NT2/D1 (cell line): ENCODE data around the gene ATP8B4.
"Not testable (repeated sequence)": the region's sequence is repeated elsewhere in the genome, so short reads cannot be mapped to it uniquely, and the experiment has no call there.

Source experiments
- DNase-seq: peaks from one replicate; pipeline ENCODE4 v3.0.0-alpha.2; 2011; ENCODE audit warnings: low read depth, low spot score
- H3K27me3 ChIP-seq: 2 replicates; pipeline ENCODE4 v1.6.0; 2011; ENCODE audit warnings: mild to moderate bottlenecking; ENCODE audit not compliant: insufficient read length, insufficient read depth
- H3K36me3 ChIP-seq: 2 replicates; pipeline ENCODE4 v1.6.1; 2011; ENCODE audit warnings: mild to moderate bottlenecking, low read length, mixed read lengths; ENCODE audit not compliant: insufficient read depth, insufficient read length
- H3K4me1 ChIP-seq: 2 replicates; pipeline ENCODE4 v1.5.1; 2011; ENCODE audit not compliant: insufficient read depth, insufficient read length
- H3K4me3 ChIP-seq: 2 replicates; pipeline ENCODE4 v1.5.1; 2011; ENCODE audit warnings: low read depth; ENCODE audit not compliant: insufficient read length
- H3K9ac ChIP-seq: 2 replicates; pipeline ENCODE4 v1.6.0; 2011; ENCODE audit warnings: low read depth; ENCODE audit not compliant: insufficient read length
- H3K9me3 ChIP-seq: 2 replicates; pipeline ENCODE4 v1.5.1; 2011; ENCODE audit warnings: mild to moderate bottlenecking, low read length; ENCODE audit not compliant: insufficient read depth
- SUZ12 ChIP-seq: IDR thresholded peaks from 2 replicates; pipeline ENCODE4 v1.6.1; 2011; ENCODE audit not compliant: insufficient read length, insufficient read depth; ENCODE audit errors: extremely low read depth
- YY1 ChIP-seq: IDR thresholded peaks from 2 replicates; pipeline ENCODE4 v1.6.1; 2011; ENCODE audit not compliant: insufficient read length, insufficient read depth
- ZNF274 ChIP-seq: IDR thresholded peaks from 2 replicates; pipeline ENCODE4 v1.6.1; 2011; ENCODE audit warnings: mild to moderate bottlenecking, low read depth, low read length

The ATP8B4 gene

DNA sequence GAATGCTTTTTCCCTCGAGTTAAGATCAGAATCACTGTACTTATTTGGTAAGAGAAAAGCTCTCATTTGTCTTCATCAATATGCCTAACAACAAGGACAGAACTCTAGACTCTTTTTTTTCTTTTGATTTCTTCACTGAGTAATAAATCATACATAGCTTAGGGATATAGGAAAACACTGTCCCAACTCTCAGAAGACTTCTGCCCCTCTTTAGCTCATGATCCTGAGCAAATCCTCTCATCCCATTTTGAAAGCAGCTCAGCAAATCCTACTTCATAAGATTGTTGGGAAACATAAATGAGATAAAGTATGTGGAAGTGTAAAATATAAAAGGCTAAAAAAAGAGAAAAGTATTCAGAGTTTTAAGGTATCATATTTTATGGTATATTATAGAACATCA, 141.7 kb downstream of the ATP8B4 start:
- Histone ChIP-seq H3K4me1 (no peaks in the 10 kb centered on the region), H3K9me3 (no peaks in the 10 kb centered on the region), H3K4me3 (no peak overlapping the region), H3K27me3 (no peaks in the 10 kb centered on the region), H3K36me3 (no peaks in the 10 kb centered on the region), H3K9ac (no peak overlapping the region)
- TF ChIP-seq YY1 (no peak), SUZ12 (no peak), ZNF274 (no peak)
- no peak for DNase-seq

DNA sequence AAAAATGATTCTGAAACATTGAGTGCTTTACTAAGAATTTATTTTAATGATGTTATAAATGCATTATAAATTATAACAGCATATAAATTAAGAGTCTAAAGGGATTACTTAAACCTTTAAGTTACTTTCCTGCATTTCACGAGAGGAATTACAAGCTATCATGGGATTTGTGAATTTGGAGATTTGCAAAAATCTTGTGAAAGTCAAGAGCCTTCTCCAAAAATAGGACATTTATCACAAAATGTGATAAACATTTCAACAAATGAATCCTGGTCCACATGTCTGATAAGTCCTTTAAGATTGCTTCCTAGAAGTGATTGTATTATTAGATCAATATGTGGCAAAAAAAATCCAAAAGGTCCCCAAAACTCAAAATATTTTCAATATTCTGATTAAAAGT, 154.5 kb downstream of the ATP8B4 start:
- Histone ChIP-seq H3K9me3 (no peaks in the 10 kb centered on the region; the same call in 1 of the 2 replicates), H3K4me1 (no peaks in the 10 kb centered on the region), H3K36me3 (no peaks in the 10 kb centered on the region), H3K9ac (no peak overlapping the region), H3K4me3 (no peak overlapping the region), H3K27me3 (no peaks in the 10 kb centered on the region)
- DNase-seq: no peak
- no peak for TF ChIP-seq ZNF274
- no peak for TF ChIP-seq YY1
- no peak for TF ChIP-seq SUZ12

DNA sequence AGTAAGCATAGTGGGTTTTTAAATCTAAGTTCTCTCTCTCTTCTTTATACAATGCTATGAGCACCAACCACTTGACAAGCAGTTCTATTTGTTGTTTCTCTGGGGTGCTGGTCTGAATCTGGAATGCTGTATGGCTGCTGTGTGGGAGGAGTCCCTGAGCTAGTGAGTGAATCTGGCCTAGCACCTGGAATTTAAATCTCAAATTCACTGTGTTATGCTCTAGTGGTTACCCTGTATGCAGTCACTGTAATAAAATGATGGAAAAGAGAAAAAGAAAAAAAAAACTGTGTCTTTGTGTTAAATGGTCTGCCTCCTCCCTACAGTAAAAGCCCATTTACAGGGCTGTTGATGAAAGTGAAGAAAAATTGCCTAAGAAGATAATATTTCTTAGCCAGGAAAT, 155.0 kb downstream of the ATP8B4 start:
- TF ChIP-seq YY1: no peak
- TF ChIP-seq SUZ12: no peak
- no peak for TF ChIP-seq ZNF274
- H3K9ac ChIP-seq: no peak overlapping the region
- H3K4me3 ChIP-seq: no peak overlapping the region
- DNase-seq: no peak
- H3K27me3 ChIP-seq: no peaks in the 10 kb centered on the region
- H3K36me3 ChIP-seq: no peaks in the 10 kb centered on the region
- no peaks in the 10 kb centered on the region for H3K4me1 ChIP-seq
- no peaks in the 10 kb centered on the region; the same call in 1 of the 2 replicates for H3K9me3 ChIP-seq

DNA sequence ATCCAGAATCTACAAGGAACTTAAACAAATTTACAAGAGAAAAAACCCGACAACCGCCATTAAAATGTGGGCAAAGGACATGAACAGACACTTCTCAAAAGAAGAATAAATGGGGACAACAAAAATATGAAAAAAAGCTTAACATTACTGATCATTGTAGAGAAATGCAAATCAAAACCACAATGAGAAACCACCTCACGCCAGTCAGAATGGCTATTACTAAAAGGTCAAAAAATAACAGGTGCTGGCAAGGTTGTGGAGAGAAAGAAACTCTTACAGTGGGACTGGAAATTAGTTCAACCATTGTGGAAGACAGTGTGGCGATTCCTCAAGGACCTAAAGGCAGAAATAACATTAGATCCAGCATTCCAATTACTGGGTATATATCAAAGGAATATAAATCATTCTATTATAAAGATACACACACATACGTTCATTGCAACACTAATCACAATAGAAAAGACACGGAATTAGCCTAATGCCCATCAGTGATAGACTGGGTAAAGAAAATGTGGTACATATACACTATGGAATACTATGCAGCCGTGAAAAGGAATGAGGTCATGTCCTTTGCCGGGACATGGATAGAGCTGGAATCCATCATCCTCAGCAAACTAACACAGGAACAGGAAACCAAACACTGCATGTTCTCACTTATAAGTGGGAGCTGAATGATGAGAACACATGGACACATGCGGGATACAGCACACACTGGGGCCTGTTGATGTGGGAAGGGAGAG, 155.8 kb downstream of the ATP8B4 start:
- H3K9ac ChIP-seq, H3K36me3 ChIP-seq, H3K4me3 ChIP-seq, DNase-seq, H3K27me3 ChIP-seq, H3K4me1 ChIP-seq, H3K9me3 ChIP-seq: not testable (repeated sequence)

DNA sequence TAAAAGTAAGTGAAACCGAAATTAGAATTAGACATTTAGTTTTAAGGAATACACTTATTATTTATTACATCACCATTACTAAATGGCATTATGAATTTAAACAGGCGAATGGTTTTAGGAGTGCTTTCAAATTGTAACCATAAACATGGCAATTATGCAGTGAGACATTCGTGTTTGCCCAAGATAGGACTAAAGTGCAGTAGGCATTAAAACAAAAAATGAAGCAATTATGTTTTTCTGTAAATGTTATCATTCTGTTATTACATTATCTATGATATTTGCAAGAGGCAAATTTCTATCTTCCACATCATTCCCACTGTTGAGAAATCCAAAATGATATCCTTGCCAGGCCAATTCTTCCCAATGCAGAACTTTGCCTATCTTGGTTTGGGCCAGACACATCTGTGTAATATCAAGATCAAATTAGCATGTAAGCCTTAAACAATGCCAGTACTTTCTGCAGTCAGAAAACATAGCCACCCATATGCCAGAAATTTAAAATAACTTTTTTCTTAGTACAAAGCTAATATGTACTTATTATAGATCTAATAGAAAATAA, 156.9 kb downstream of the ATP8B4 start:
- no peak overlapping the region for H3K4me3 ChIP-seq
- H3K4me1 ChIP-seq: no peaks in the 10 kb centered on the region
- no peaks in the 10 kb centered on the region for H3K27me3 ChIP-seq
- DNase-seq: no peak
- no peaks in the 10 kb centered on the region; the same call in 1 of the 2 replicates for H3K9me3 ChIP-seq
- TF ChIP-seq ZNF274: no peak
- TF ChIP-seq SUZ12: no peak
- TF ChIP-seq YY1: no peak
- no peaks in the 10 kb centered on the region for H3K36me3 ChIP-seq
- no peak overlapping the region for H3K9ac ChIP-seq

DNA sequence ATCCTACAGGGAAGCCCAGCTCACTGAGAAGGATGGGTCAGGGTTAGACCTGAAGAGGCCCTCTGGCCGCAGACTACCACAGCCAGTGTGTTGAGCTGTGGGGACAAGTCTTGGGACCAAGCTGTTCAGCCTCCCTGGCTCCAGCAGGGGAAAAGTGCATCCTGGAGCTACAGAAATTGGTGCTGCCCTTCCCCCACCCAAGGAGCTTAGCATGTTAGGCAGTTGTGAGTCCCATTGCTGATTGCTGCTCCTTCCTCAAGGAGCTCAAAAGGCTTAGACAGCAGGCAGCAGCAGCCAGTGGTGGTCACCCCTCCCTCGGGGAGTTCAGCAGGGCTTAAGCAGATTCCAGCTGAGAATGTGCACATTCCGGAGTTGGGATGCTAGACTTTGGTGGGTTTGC, 165.6 kb downstream of the ATP8B4 start:
- peak; percentile 5 for DNase-seq

DNA sequence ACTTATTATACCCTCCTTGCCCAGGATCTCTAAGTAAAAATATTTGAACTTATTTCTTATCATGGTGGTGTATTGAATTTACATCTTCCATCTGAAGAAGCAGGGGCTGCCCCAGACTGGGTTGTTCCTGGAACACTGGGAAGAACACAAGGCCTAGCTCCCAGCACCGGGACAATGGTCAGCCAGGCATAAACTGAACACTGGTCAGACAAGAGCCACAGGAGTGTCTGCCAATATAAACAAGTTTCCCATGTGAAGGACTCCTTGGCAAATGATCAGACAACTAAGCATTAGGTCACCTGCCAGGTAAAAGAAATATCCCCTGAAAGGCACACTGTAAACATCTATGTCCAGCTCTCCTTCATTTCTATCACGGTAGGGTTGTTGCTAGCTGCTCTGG, 172.4 kb downstream of the ATP8B4 start:
- TF ChIP-seq YY1 (no peak), SUZ12 (no peak)
- Histone ChIP-seq H3K4me1 (no peaks in the 10 kb centered on the region), H3K9ac (no peak overlapping the region), H3K27me3 (no peaks in the 10 kb centered on the region), H3K4me3 (no peak overlapping the region), H3K36me3 (no peaks in the 10 kb centered on the region), H3K9me3 (no peaks in the 10 kb centered on the region; the same call in 1 of the 2 replicates)
- no peak for DNase-seq

More for the DNA sequence above, 165.6 kb downstream of the ATP8B4 start:
- Histone ChIP-seq H3K4me1 (peaks cover 3% of the 10 kb centered on the region), H3K36me3 (no peaks in the 10 kb centered on the region), H3K27me3 (no peaks in the 10 kb centered on the region), H3K4me3 (no peak overlapping the region), H3K9me3 (no peaks in the 10 kb centered on the region), H3K9ac (no peak overlapping the region)
- TF ChIP-seq YY1: no peak
- no peak for TF ChIP-seq ZNF274
- no peak for TF ChIP-seq SUZ12

DNA sequence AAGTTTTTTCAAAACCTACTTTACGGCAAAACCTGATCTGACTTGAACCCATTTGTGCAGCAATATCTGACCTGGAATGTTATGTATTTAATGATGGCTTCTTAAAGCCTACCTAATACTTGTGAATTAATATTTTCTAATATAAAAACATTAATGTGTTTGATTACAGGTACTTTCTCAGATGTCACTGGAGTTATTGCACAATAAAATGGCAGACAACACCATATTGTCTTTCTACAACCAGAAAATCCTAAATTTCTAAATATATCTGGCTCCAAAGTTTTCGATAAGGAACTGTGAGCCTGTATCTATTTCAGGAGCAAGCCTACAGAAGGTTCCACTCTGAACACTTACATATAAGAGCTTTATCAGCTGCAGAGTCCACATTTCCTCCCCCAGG, 184.5 kb downstream of the ATP8B4 start:
- no peak overlapping the region for H3K4me3 ChIP-seq
- no peaks in the 10 kb centered on the region for H3K27me3 ChIP-seq
- no peaks in the 10 kb centered on the region for H3K9me3 ChIP-seq
- no peak for DNase-seq
- H3K4me1 ChIP-seq: no peaks in the 10 kb centered on the region
- H3K36me3 ChIP-seq: no peaks in the 10 kb centered on the region
- TF ChIP-seq SUZ12 (no peak), YY1 (no peak), ZNF274 (no peak)
- H3K9ac ChIP-seq: no peak overlapping the region
